HG02884 (cell line): ENCODE measurements around the gene COL27A1.

Experiments
- ATAC-seq: cut with Tn5 transposase; IDR thresholded peaks from one replicate; pipeline ENCODE4 v1.9.1; 2021; ENCODE audit warnings: mild to moderate bottlenecking, moderate library complexity; ENCODE audit not compliant: unreplicated experiment

The COL27A1 gene

GRCh38 chr9:114238891-114239875 lies 83.8 kb downstream of the COL27A1 start:
- no peak for ATAC-seq

GRCh38 chr9:114240216-114240615 lies 84.9 kb downstream of the COL27A1 start:
- ATAC-seq: no peak

- ATAC-seq: no peak
Measured at GRCh38 chr9:114240647-114241558, 85.6 kb downstream of the COL27A1 start.

- ATAC-seq: no peak
Measured at GRCh38 chr9:114242837-114243236, 87.5 kb downstream of the COL27A1 start.

- no peak for ATAC-seq
Measured at GRCh38 chr9:114243240-114243639, 87.9 kb downstream of the COL27A1 start.

GRCh38 chr9:114244570-114244969 lies 89.2 kb downstream of the COL27A1 start:
- ATAC-seq: no peak

- ATAC-seq: no peak
Measured at GRCh38 chr9:114246558-114246957, 91.2 kb downstream of the COL27A1 start.

GRCh38 chr9:114247077-114247476 lies 91.7 kb downstream of the COL27A1 start:
- ATAC-seq: no peak

GRCh38 chr9:114247491-114247890 lies 92.2 kb downstream of the COL27A1 start:
- ATAC-seq: no peak

GRCh38 chr9:114248299-114248707 lies 93.0 kb downstream of the COL27A1 start:
- ATAC-seq: no peak

- no peak for ATAC-seq
Measured at GRCh38 chr9:114249424-114250234, 94.3 kb downstream of the COL27A1 start.

- no peak for ATAC-seq
Measured at GRCh38 chr9:114250235-114250568, 94.9 kb downstream of the COL27A1 start.

GRCh38 chr9:114250648-114251047 lies 95.3 kb downstream of the COL27A1 start:
- ATAC-seq: no peak

- ATAC-seq: no peak
Measured at GRCh38 chr9:114252394-114252793, 97.1 kb downstream of the COL27A1 start.

- no peak for ATAC-seq
Measured at GRCh38 chr9:114256827-114257328, 101.5 kb downstream of the COL27A1 start.

GRCh38 chr9:114258218-114258617 lies 102.9 kb downstream of the COL27A1 start:
- no peak for ATAC-seq

- ATAC-seq: no peak
Measured at GRCh38 chr9:114258866-114259797, 103.8 kb downstream of the COL27A1 start.

- ATAC-seq: no peak
Measured at GRCh38 chr9:114259798-114260523, 104.6 kb downstream of the COL27A1 start.

- no peak for ATAC-seq
Measured at GRCh38 chr9:114261026-114261425, 105.7 kb downstream of the COL27A1 start.
